Hematopoietic multipotent progenitor cell treated with erythropoietin and hydrocortisone succinate and interleukin-3 and kit ligand, for 4 days (in vitro differentiated cells): ENCODE results near the gene HNRNPUL1.
A peak's percentile ranks its signal among the peaks of the same experiment; 100 is the strongest.

ENCODE experiments used
- DNase-seq: peaks from one replicate; pipeline ENCODE4 v3.0.0-alpha.2; 2015

Gene HNRNPUL1

DNA sequence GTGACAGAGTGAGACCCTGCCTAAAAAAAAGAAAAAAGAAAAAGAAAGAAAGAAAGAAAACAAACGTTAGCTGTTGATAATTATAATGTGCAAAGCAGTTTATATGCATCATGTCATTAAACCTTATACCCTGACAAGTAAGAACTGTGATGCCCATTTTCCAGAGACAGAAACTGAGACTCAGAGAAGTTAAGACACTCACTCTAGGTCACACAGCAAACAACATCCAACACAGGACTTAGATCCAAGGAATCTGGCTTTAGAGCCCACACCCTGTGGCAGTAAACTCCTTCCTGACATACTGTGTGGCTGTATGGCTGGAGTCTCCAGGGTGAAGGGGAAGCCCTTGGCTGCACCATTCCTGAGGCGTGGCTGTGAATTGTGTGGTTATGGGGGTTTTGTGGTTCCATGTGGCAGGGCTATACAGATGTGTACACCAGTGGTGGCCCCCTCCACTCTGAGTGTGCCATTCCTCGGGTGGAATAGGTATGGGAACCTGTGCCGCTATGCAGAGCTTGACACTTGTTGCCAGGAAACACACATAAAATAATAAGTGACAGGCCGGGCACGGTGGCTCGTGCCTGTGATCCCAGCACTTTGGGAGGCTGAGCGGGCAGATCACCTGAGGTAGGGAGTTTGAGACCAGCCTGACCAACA, 29.5 kb upstream of the HNRNPUL1 start:
- no peak for DNase-seq

DNA sequence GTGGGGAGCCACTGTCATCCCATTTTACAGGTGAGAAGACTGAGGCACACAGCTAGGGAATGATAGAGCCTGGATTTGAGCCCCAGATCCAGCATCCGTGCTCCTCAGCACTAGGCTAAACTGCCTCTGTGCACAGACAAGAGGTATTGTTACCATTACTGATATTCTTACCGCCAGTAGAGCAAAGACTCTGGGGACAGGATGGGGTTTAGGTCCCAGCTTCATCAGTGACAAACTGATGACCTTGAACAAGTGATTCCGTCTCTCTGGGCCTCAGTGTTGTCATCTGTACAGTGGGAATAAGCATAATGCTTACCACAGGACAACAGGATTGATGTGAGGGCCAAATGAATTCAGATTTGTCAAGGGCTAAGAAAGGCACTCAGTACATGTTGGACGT, 28.7 kb upstream of the HNRNPUL1 start:
- DNase-seq, result no peak

DNA sequence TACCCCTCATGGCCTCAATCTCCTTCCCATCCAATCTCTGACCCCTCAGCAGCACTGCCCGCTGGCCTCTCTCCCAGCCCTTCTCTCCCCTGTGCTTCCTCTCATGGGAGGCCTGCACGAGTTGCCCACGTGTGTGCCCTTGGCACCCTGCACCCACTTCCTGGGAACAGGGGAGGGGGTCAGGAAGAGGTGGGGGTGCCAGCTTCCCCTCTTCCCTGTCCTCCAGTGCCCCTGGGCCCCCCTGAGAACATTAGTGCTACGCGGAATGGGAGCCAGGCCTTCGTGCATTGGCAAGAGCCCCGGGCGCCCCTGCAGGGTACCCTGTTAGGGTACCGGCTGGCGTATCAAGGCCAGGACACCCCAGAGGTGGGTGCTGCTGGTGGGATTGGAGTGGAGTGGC, 25.9 kb upstream of the HNRNPUL1 start:
- DNase-seq, result no peak

DNA sequence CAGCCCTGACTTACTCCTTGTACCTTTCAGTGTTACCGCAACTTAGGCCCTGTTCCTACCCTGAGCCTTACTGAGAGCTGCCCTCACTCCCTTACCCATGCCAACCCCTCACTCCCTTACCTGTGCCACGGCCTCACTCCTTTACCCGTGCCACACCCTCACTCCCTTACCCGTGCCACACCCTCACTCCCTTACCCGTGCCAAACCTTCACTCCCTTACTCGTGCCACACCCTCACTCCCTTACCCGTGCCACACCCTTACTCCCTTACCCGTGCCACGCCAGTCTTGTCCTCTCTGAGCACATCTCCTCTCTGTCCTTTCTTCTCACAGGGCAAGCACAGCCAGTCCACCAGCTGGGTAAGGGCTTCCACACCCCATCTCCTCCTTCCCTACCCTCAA, 24.8 kb upstream of the HNRNPUL1 start:
- no peak for DNase-seq

DNA sequence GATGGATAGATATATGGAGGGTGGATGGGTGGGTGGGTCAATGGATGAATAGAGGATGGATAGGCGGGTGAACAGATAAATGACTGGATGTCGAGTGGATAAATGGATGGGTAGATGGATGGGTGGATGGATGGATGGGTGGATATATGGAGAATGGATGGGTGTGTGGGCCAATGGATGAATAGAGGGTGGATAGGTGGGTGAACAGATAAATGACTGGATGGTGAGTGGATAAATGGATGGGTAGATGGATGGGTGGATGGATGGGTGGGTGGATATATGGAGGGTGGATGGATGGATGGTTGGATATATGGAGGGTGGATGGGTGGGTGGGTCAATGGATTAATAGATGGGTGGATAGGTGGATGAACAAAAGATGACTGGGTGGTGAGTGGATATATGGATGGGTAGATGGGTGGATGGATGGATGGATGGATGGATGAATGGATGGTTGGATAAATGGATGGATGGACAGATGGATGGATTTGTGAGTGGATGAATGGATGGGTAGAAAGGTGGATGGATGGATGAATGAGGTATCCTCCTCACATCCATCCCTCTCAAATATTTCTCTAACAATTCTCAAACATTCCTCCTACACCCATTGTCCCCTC, 24.1 kb upstream of the HNRNPUL1 start:
- DNase-seq, result no peak

DNA sequence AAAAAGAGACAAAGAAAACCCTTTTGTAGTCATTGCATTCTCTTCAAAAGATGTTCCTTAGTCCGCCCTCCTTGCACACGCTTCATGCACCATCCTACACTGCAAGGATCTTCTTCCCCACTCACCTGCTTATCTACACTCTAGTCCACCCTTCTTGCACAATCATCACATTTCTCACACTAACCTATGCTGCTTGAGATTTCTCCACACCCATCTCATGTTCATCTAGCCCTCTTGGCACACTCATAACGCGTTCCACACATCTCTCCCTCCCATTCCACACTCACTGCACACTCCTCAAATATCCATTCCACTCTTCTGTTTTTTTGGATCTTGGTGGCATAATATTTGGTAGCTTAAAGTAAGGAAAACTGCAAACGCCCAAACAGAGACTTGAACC, 22.3 kb upstream of the HNRNPUL1 start:
- DNase-seq, result no peak

DNA sequence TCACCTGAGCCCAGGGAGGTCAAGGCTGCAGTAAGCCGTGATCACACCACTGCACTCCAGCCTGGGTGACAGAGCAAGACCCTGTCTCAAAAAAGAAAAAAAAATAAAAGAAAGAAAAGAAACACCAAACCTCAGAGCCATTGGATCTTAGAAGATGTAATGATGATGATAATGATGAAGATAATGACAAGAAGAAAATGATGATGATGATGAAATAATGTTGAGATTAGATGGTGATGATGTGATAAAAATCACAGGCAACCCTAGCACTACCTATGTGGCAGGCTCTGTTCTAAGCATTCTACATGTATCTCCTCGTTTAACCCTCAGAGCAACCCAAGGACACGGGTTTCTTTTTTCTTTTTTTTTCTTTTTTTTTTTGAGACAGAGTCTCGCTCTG, 20.1 kb upstream of the HNRNPUL1 start:
- no peak for DNase-seq

DNA sequence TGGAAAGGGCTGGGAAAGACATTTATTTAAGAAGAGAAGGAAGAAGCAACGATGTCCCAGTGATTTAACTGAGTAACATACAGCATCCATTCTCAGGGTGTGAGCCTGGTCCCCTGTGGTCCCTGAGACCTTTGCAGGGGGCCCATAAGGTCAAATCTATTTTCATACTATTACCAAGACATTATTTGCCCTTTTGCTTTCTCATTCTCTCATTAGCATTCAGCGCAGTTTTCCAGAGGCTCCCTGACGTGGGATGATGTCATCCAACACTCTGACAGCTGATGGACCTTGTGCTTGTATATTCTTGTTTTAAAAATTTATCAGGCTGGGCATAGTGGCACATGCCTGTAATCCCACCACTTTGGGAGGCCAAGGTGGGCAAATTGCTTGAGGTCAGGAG, 18.3 kb upstream of the HNRNPUL1 start:
- no peak for DNase-seq

DNA sequence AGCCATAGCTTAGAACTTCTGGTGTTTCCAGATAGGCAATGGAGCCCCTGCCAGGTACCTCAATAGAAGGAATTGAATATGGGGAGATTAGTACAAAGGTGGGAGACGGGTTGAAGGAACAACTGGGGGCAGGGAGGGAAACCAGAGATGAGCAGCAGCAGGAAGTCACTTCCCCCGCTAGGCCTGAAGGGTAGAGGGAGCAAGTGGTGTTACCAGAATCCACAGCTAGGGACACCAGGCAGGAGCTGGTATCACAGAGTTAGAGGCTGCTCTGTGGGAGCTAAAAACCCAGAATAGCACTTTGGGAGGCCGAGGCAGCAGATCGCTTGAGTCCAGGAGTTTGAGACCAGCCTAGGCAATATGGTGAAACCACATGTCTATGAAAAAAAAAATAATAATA, 15.3 kb upstream of the HNRNPUL1 start:
- no peak for DNase-seq

DNA sequence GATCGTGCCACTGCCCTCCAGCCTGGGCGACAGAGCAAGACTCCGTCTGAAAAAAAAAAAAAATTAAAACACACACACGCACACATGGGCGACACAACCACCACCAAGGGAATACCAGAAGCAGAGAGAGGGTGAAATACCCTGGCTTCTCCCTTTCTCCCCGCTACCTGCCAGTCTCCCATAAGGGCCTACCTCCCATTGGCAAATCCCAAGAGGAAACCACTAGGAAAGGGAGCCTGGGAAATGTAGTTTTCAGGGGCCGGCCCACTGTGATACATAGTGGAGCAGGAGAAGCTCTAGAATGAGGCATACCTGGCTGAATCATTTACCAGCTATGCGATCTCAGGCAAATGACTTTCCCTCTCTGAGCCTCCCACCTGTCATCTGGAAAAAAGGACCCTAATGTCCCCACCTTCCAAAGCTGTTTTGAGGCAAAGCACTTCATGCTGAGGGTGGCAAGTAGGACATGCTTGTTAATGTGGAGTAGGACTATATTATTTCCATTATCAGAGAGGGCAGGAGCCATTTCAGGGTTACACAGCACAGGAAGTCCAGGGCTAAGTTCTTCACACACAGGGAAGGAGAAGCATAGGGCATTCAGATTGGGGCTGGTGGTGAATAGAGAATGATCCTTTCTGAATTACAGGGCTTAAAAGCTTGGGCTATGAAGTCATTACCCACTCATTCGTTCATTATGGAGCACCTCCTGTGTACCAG, 14.3 kb upstream of the HNRNPUL1 start:
- DNase-seq, result no peak

DNA sequence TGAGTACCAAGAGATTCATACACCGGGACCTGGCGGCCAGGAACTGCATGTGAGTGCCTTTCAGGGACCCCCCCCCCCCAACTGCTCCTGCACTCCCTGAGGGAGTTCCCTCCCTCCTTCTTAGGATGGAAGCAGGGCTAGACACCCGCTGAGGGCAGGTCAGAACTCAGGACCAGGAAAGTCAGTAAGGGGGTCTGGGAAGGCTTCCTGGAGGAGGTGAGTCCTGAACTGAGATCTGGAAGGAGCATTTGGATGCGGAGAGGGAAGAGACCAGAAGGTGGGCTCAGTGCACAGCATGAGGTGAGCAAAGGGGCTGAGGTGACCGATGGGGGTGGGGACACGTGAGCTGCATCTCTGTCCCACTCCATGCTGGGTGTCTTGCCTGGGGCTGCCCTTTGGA, 10.5 kb upstream of the HNRNPUL1 start:
- no peak for DNase-seq

DNA sequence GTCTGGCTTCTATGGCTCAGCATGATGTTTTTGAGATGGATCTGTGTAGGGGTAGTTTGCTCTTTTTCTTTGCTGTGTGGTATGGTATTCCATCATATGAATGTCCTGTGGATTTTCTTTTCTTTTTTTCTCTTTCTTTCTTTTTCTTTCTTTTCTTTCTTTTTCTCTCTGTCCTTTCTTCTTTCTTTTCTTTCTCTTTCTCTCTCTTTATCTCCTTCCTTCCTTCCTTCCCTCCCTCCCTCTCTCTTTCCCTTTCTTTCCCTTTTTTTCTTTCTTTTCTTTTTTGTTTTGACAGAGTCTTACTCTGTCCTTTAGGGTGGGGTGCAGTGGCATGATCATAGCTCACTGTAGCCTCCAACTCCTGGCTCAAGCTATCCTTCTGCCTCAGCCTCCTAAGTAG, 9.0 kb upstream of the HNRNPUL1 start:
- no peak for DNase-seq

DNA sequence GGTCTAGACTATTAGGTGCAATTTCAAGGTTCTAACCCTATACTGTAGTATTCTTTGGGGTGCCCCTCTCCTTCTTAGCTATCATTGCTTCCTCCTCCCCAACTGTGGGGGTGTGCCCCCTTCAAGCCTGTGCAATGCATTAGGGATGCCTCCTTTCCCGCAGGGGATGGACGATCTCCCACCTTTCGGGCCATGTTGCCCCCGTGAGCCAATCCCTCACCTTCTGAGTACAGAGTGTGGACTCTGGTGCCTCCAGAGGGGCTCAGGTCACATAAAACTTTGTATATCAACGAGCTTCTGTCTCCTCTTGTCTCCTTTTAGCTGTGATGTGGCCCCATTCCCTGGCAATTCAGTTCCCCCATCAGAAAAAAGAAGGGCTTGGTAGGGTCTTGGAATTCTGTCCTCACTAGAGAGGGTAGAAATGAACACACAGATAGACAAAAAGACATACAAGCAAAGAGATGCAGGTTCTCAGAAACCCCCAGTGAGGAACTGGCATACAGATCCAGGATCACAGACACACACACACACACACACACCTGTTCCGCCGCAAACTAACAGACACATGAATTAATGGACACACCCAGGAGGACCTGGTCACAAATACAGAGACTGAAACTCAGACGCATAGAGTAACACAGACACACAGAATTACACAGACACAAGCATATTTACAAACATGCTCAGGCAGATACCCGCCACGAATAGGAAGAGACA, 2.5 kb upstream of the HNRNPUL1 start:
- no peak for DNase-seq

DNA sequence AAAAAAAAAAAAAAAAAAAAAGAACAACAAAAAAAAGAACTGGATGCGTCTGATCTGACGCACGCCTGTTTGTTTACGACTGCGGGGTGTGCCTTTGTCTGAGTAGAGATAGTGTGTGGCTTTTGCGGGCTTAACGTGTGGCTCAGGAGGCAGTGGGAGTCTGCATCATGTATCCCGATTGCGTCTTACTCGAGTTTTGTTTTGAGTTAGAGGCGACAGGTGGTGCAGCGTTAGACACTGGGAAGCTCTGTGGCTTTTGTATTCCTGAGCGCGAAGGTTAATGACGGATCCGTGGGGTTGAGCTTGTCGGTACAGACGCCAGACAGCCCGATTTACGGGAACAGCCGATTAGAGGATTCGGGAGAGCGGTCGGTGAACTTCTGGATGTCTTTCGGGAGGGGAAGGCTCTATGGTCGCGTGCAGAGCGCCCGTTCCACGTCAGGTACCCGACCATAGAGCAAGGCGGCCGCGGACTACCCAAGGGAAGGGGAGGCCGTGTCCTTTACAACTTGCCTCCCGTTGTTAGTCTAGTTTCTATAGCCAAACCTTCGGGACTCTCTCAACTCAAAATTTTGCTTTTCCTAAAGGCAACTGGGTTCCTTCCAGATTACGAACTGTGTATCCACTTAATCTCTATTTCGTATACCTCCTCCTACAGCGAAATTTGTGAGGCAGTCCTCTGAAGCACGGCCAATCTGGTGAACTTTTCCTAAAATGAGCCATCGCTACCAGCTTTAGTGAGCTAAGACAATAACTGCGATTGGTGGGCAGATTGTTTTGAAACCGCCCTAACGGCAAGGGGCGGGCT, 926 bp upstream of the HNRNPUL1 start:
- DNase-seq, result peak; percentile 84

DNA sequence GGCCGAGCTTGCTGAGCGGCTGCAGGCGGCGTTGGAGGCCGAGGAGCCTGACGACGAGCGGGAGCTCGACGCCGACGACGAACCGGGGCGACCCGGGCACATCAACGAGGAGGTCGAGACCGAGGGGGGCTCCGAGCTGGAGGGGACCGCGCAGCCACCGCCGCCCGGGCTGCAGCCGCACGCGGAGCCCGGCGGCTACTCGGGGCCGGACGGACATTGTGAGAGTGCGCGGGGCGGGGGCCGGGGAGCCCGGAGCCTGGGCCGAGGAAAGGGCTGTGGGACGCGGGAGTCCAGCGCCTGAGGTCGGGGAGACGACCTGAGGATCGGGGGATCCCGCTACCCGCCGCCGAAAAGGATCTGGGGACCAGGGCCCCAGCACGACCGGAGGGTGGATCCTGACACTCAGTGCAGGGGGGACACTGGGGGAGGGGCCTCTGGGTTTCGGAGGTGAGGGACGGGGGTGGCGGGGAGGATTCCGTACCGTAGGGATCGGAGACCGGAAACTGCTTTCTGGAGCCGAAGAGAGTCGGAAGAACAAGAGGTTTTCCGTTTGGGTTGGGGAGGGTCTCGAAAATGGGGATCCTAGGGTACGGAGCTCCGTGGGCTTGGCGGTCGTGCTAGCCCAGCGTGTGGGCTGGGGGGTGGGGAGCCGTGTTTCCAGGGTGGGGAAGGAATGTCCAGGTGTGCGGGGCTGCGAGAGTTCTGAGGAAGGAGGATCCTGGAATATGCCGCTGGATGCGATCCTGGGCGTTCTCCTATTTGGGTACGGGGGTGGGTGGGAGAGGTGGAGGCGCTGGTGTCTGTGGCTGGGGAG, 616 bp downstream of the HNRNPUL1 start:
- peak; percentile 80 for DNase-seq

DNA sequence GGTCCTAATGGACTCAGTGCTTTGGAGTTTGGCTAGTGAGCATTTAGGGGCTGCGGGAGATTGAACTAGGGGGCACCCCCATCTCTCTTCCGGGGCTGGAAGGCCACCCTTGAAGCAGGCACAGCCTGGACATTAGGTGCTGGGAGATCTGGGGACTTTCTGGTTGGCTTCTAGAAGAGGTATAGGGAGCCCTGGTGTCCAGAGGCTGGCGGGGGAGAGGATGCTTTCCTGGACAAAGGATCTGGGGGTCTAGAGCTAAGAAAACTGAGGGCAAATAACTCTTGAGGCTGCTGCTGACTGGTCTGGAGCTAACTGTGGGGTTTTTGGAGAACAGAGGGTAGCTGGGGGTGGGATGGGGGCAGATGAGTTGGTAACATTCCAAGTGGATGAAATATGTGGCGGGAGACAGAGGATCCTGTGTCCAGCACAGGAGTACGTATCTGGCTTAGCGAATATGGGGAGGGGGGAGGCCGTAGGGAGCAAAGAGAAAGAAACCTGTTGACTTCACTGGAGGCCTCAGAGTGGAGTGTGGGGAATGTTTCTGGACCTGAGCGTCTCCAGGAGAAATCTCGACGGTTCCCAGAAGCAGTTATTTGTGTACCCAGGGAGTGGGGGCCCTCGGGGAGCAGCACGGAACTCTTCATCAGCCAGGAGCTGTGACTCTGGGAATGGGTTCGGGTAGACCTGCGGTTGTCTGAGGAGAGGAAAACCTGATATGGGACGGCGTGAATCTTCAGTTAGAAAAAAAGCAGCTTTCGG, 1.4 kb downstream of the HNRNPUL1 start:
- DNase-seq, result peak; percentile 27

DNA sequence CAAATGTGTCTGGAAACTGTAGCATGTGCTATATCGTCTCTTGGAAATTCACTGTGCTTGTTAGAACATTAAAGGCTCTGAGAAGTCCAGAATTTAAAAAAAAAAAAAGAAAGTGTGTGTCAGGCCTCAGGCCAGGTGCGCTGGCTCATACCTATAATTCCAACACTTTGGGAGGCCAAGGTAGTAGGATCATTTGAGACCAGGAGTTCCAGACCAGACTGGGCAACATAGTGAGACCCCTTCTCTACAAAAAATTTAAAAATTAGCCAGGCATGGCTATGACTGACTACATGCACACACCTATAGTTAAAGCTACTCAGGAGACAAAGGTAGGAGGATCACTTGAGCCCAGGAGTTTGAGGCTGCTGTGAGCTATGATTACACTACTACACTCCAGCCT, 4.9 kb downstream of the HNRNPUL1 start:
- DNase-seq, result no peak

DNA sequence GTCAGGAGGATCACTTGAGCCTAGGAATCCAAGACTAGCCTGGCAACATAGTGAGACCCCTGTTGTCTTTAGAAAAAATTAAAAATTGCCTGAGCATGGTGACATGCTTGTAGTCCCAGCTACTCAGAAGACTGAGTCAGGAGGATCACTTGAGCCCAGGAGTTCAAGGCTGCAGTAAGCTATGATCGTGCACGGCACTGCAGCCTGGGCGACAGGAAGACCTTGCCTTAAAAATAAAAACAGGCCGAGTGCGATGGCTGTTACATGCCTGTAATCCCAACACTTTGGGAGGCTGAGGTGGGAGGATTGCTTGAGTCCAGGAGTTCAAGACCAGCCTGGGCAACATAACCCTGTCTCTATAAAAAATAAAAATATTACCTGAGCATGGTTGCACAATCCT, 5.4 kb downstream of the HNRNPUL1 start:
- DNase-seq, result no peak

DNA sequence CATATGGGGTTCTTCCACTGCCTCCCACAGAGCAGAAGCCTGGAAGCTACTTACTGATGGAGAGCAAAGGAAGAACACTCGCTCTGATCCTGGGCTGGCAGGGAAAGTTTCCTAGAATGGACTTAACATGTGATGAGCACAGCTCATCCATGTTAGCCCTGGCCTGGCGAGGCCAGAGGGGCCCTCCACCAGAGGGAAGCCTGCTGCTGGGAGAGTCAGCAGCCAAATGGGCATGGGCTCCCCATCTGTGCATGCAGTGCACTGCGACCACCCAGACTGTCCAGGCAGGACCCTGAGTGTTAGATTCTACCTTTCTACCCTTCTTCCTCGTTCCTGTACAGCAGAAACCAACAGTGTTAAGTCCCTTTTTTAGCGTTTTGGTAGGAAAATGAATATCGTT, 8.9 kb downstream of the HNRNPUL1 start:
- no peak for DNase-seq

DNA sequence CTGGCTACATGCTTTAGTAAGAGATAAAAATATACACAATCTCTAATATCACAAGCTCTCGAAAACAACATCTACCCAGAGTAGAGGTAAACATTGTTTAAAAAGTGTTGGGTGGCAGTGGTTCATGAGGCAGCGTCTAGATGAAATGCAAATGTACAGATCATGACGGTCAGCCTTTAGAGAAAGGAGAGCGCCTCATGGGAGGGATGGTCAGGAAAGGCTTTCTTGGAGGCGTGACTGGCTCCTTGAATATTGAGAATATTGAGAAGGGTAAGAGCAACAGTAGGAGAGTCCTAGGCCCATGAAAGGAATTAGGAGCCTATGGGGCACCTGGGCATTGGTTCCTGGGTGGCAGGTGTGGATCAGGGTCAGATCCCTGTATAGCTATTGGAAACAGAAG, 10.6 kb downstream of the HNRNPUL1 start:
- no peak for DNase-seq

DNA sequence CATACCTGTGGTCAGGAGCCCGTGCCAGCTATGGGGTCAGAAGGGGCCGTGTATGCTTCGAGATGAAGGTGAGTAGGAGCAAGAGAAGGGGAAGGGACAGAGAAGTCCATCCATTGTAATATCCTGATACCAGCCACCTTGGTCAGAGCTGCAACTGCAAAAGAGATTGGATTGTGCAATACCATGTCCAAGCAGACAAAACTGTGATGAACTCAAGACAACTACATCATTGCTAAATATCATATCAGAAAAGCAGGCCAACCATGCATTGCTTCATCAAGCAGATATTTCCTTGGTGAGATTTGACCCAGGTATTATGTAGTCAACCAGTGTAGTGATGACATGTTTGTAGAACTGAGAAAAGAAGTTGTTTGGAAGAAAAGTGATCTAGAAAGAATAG, 12.1 kb downstream of the HNRNPUL1 start:
- peak; percentile 30 for DNase-seq
